K562 treated with DMSO at 1 percent for 24 hours (cell line): Measurements from ENCODE around the gene GFOD1. TPM values are rescaled to one million over a fixed set of nuclear protein-coding genes. Genes with fewer than 3 reads are reported as not detected.

ENCODE experiments used
- total RNA-seq: library from RNA; unstranded; fragments of 300-600 nt; gene quantifications from 2 replicates; pipeline ENCODE4 v1.2.3, GENCODE V29; 2022; ENCODE audit warnings: low read depth; ENCODE audit not compliant: insufficient read depth

The GFOD1 gene, protein sequence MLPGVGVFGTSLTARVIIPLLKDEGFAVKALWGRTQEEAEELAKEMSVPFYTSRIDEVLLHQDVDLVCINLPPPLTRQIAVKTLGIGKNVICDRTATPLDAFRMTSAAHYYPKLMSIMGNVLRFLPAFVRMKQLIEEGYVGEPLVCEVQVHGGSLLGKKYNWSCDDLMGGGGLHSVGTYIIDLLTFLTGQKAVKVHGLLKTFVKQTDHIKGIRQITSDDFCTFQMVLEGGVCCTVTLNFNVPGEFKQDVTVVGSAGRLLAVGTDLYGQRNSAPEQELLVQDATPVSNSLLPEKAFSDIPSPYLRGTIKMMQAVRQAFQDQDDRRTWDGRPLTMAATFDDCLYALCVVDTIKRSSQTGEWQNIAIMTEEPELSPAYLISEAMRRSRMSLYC
- total RNA-seq, result 3.2 TPM in 2 replicates

DNA sequence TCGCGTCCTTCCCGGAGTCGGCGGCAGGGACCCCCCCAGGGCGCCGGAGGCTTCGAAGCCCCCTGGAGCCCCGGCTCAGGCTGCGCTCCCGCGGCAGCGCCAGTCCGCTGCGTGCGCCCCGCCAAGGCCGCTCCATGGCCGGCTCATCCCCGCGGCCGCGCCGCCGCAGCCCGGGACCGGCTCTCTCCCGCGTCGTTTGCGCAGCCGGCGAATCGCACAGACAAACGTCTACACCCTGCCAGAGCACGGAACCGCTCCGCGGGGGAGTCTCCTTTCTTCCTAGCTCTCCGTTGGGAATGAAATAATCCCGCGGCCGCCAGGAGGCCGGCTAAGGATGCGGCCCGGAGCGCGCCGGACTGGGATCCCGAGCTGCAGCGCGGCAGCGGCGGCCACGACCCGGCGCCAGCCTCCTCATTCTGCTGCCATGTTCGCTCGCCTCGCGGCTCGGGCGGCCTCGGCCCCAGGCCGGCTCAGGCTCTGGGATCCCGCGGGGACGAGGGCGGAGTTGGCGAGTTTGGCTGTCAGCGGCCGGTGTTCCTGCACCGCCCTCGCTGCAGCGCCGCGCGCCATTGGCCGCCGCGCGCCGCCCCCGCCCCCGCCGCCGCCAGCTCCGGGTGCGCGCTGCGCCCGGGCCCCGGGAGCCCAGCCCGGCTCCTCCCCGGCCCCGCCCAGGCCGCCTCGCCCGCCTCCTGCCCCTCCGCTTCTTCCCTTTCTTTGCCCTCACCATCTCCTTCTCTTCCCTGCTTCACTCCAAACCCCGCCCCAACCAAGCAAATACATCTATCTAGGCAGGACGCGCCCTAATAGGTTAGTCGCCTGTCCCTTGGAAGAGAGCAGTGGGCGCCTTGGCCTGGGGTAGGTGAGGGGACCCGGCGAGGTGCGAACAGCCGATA is at the start of gene GFOD1:
Gene GFOD1 (minus strand): TSS at position 479 of the 893 bp plus-strand sequence. CDS start 710 bp downstream, outside the sequence.

DNA sequence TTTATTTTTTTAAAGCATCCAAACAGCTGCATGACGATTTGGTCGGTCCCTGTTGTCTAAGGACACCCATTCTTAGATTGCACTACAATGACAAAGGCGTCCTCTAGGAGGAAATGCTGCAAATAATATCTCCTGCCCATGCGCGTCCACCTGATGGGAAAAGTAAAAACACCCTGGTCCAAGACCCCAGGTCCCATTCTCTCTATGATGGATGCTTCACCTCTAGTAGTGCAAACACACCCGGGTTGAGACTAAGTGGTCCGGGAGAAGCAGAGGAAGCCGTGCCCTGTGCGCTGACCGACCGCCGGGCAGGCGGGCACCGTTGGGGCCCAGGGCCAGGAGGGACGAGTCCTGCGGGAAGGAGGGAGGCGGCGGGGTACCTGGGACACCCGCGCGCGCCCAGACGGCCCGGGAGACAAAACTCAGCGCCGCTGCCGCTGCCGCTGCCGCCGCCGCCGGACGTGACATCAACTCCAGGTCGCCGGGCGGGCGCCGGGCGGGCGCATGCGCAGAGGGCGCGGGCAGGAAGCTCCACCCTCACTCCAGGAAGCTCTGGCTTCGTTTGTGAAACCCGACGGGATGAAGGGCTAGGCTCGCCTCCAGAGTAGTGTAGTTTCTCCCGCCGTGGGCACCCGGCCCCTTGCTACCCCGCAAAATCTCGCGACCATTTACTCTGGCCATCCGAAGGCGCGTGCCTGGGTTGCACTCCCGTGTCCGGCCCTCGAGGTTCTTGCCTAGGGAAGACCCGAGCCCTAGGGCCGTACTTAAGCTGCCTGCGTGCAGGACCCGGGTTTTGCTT is 159.1 kb downstream of the GFOD1 start, which contains the start of gene TBC1D7:
Gene TBC1D7 (minus strand): TSS at position 462 of the 799 bp plus-strand sequence. CDS start 1,639 bp downstream, outside the sequence.

Other genes starting within 250 kb of the GFOD1 start
- gene TBC1D7, start 159.1 kb downstream of the GFOD1 start, total RNA-seq, result 76.1 and 95.4 TPM in 2 replicates
- gene SIRT5, start 87.0 kb upstream of the GFOD1 start, total RNA-seq, result 6.7 and 7.2 TPM in 2 replicates
- 117 and 122 TPM in 2 replicates for gene NOL7, start 127.7 kb upstream of the GFOD1 start, total RNA-seq
- gene RANBP9, start 224.2 kb upstream of the GFOD1 start, total RNA-seq, result 52.3 and 59.9 TPM in 2 replicates